Uterus (tissue), 2 donors: ENCODE measurements around the gene MAD1L1.

Experiments used
- CTCF ChIP-seq, 4 experiments: fragments of 200-600 bp in 2 of 4; fragments of 450-650 bp in 2 of 4; sonication (generic) in 2 of 4; IDR thresholded peaks; one replicate each; pipeline ENCODE4 v1.5.1; 2016 to 2019; ENCODE audit warnings: antibody characterized with exemption in 4 of 4, mild to moderate bottlenecking in 2 of 4, moderate library complexity in 1 of 4
- POLR2A ChIP-seq, 2 donors: fragments of 450-650 bp; IDR thresholded peaks; one replicate each; pipeline ENCODE4 v1.6.1; 2016; ENCODE audit warnings: antibody characterized with exemption in 2 of 2, mild to moderate bottlenecking in 1 of 2, moderate library complexity in 1 of 2

- TF ChIP-seq CTCF (IDR thresholded peaks at IDR 0.05) (no peak), POLR2A (IDR thresholded peaks at IDR 0.05) (no peak)
These were observed 184.7 kb downstream of the MAD1L1 start for GRCh38 chr7:2048006-2048405.
